Smooth muscle cell of the umbilical artery (primary cell): ENCODE measurements around the gene LPAR1. TPM values are rescaled to one million over a fixed set of nuclear protein-coding genes. Genes with fewer than 3 reads are reported as not detected.

Experiments used
- total RNA-seq: library from RNA; depleted of rRNA; stranded (reverse); fragments of >200 nt; gene quantifications from 2 replicates; pipeline ENCODE4 v1.2.3, GENCODE V29; 2014

LPAR1 gene, protein sequence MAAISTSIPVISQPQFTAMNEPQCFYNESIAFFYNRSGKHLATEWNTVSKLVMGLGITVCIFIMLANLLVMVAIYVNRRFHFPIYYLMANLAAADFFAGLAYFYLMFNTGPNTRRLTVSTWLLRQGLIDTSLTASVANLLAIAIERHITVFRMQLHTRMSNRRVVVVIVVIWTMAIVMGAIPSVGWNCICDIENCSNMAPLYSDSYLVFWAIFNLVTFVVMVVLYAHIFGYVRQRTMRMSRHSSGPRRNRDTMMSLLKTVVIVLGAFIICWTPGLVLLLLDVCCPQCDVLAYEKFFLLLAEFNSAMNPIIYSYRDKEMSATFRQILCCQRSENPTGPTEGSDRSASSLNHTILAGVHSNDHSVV
- 45.7 and 82.0 TPM in 2 replicates for total RNA-seq

DNA sequence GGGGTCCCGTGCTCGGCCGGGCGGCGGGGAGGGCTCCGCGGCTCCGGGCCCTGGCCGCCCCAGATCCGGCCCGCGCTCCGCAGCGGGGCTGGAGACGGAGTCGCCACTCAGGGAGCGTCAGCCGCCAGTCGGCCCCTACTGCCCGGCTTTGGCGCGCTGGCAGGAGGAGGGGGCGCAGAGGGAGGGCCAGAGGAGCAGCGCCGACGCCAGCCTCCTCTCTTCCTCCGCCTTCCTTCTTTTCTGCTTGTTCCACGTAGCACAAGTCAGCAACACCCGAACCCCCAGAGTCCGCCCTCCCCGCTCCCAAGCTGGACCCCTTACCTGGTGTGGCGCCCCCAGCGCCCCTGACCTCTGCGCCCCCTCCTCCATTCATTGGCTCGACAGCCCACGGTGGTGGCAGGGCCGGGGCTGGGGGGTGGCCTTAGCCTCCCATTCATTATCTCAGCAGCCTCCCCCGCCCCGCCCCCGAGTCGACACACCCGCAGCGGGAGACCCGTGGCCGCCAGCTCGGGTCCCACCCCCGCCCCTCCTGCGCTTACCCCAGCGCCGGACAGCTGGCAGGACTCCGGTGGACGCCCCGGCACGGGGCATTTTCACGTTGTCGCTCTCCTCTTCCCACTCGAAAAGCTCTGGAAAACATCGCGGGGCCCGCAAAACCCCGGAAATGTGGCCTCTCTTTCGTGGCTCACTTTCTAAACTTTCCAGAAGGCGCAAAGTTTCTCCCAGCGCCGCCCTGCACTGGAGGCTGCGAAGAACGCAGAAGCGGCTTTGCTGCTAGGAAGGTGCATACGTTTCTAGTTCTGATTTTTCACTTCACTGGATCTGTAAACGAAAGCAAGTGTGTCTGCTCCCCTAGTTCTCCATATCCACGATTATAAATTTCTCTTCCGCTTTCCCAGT lies at the start of gene LPAR1:
Gene LPAR1 (minus strand): TSS at position 140 of the 900 bp plus-strand sequence. CDS start 66,353 bp downstream, outside the sequence.

